ENCODE data around the gene TRMT10B. TPM values are rescaled to one million over a fixed set of nuclear protein-coding genes. Genes with fewer than 3 reads are reported as not detected.
A peak's percentile ranks its signal among the peaks of the same experiment; 100 is the strongest.
"Not testable (repeated sequence)": the region's sequence is repeated elsewhere in the genome, so short reads cannot be mapped to it uniquely, and the experiment has no call there.

TRMT10B gene
- total RNA-seq, 1 donor from 2014 or later, result 9.8 TPM

DNA sequence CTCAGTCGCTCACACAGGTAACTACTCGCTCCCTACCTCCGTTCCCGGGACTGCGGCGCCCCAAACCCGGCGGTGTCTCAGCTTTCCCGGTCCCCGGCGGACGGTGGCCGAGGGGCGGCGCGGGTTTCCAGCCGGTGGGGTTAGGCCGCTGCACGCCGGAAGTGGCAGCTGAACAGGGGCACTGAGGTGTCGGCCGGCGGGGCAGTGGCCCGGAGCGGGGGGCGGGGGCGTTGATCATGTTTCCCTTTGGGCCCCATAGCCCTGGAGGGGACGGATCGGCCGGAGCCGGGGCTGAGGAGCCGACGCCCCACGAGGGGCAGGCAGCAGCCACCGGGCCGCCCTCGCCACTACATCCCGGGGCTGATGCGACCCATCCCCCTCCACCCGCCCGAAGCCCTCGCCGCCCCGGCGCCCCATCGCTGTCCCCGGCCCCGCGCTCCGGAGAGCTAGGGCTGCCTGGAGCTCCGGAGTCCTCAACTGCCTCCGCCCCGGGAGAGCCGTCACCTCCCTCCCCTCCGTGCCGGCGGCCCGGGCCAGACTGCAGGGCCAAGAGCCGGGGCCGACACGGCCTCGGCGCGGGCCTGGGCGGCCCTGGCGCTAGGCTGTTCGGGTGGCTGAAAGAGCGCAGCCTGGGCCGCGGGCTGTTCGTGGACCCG is 47.2 kb downstream of the TRMT10B start, which contains the start of gene DCAF10:
Gene DCAF10, plus strand, starts transcription at position 167 of the 656 bp plus-strand sequence. Its CDS starts 70 bp downstream, at position 237.
- peak within 1 kb of the TSS; percentile 98 for H3K27ac Mint-ChIP-seq (ENCODE audit: unreplicated experiment)
- TF ChIP-seq, protein P1, sequence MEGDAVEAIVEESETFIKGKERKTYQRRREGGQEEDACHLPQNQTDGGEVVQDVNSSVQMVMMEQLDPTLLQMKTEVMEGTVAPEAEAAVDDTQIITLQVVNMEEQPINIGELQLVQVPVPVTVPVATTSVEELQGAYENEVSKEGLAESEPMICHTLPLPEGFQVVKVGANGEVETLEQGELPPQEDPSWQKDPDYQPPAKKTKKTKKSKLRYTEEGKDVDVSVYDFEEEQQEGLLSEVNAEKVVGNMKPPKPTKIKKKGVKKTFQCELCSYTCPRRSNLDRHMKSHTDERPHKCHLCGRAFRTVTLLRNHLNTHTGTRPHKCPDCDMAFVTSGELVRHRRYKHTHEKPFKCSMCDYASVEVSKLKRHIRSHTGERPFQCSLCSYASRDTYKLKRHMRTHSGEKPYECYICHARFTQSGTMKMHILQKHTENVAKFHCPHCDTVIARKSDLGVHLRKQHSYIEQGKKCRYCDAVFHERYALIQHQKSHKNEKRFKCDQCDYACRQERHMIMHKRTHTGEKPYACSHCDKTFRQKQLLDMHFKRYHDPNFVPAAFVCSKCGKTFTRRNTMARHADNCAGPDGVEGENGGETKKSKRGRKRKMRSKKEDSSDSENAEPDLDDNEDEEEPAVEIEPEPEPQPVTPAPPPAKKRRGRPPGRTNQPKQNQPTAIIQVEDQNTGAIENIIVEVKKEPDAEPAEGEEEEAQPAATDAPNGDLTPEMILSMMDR (conservative IDR thresholded peaks at IDR 0.05), result no peak

DNA sequence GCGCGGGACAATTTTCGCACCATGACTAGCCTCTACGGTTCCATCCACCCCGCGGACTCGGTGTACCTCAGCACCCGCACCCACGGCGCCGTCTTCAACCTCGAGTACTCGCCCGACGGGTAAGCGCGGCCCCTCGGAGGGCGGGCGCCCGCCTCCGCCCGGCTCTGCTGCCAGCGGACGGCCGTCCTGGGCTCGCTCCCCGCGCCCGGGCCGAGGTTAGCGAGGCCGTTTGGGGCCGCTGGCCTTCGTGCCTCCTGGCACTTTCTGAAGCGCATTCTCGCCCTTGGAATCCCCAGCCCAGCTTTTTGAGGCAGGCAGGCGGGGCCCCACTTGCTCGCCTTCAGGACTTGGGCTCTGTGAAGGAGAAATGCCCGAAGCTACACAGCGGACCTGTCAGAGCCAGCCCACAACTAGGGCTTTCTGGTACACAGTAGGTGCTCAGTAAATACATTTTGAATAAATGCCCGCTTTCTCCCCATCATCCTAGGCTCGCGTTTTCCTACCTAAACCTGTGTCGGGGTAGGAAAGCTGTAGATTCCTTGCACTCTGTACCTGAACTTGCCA is 47.8 kb downstream of the TRMT10B start:
- Mint-ChIP-seq H3K4me3 (peak overlapping the region; percentile 96), H3K27ac (ENCODE audit: unreplicated experiment) (peak overlapping the region; percentile 96), H3K27me3 (ENCODE audit: low read depth) (no peaks in the 10 kb centered on the region), H3K4me1 (peaks cover 34% of the 10 kb centered on the region), H3K36me3 (ENCODE audit: low read depth) (no peaks in the 10 kb centered on the region), H3K9me3 (no peaks in the 10 kb centered on the region)
- TF ChIP-seq, protein P1 (conservative IDR thresholded peaks at IDR 0.05), result no peak
- DNase-seq (ENCODE audit: low read depth, low spot score), result no peak

More for the DNA sequence above, 47.2 kb downstream of the TRMT10B start, which contains the start of gene DCAF10:
- H3K4me1 Mint-ChIP-seq, result peaks cover 30% of the 10 kb centered on the region
- H3K9me3 Mint-ChIP-seq, result no peaks in the 10 kb centered on the region
- DNase-seq (ENCODE audit: low read depth, low spot score), result peak; percentile 94
- H3K4me3 Mint-ChIP-seq, result peak within 1 kb of the TSS; percentile 98
- H3K27me3 Mint-ChIP-seq (ENCODE audit: low read depth), result no peaks in the 10 kb centered on the region
- H3K36me3 Mint-ChIP-seq (ENCODE audit: low read depth), result no peaks in the 10 kb centered on the region

DNA sequence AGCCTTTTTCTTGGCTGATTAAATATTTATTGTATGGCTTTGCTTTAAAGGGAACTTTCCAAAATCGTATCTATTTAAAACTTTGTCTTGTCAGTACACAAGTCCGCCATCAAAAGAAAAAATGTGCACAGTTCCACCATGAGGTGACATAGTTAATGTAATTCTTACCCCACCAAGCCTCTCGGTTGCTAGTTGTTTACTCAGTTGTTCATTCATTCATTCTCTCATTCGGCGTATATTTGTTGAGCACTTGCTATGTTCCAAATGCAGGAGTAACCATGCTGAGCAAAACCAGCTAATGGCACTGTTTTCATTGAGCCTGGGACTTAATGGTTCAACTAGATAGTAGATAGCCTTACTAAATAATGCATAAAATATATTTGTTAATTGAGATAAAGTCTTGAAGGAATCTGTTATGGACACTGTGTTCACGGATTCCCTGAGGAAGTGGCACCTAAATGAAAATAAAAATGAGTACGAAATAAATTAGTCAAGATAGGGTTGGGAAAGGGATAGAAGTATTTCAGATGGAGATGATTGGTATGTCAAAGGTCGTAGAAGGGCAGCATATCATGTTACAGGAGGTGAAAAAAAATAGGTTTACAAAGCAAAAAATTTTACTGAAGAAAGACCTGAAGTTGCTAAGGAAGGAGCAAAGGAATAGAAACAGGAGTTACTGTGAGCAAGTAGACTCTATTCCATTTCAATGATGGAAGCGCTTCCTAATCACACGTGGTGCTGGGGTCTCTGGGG is 48.5 kb downstream of the TRMT10B start:
- DNase-seq (ENCODE audit: low read depth, low spot score), result no peak
- Mint-ChIP-seq H3K9me3 (no peaks in the 10 kb centered on the region), H3K36me3 (ENCODE audit: low read depth) (no peaks in the 10 kb centered on the region), H3K27me3 (ENCODE audit: low read depth) (no peaks in the 10 kb centered on the region), H3K27ac (ENCODE audit: unreplicated experiment) (no peak overlapping the region), H3K4me1 (peaks cover 34% of the 10 kb centered on the region), H3K4me3 (peak overlapping the region; percentile 96)
- TF ChIP-seq, protein P1 (conservative IDR thresholded peaks at IDR 0.05), result no peak

DNA sequence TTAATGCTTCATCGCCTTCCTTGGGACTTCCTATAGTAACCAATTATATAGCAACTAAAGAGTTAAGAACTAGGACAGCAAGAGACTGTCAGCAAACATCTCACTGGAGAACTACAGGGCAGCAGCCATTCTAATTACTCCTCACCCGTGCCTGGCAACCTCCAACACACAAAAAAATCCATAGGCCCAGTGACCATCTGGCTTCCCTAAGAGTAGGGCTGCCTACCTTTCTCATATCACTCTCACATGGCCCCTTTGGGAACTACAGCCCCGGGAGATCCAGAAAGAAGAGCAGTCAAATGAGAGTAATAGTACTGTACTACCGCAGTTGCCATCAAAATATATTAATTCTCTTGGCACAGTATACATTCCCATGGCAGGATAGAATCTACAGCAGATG is 52.7 kb downstream of the TRMT10B start:
- no peak for DNase-seq (ENCODE audit: low read depth, low spot score)
- H3K27ac Mint-ChIP-seq (ENCODE audit: unreplicated experiment), result no peak overlapping the region
- H3K27me3 Mint-ChIP-seq (ENCODE audit: low read depth), result no peaks in the 10 kb centered on the region
- no peaks in the 10 kb centered on the region for H3K9me3 Mint-ChIP-seq
- TF ChIP-seq, protein P1 (conservative IDR thresholded peaks at IDR 0.05), result no peak
- H3K4me3 Mint-ChIP-seq, result peak overlapping the region; percentile 22
- no peaks in the 10 kb centered on the region for H3K36me3 Mint-ChIP-seq (ENCODE audit: low read depth)
- H3K4me1 Mint-ChIP-seq, result peaks cover 23% of the 10 kb centered on the region

GRCh38 chr9:37809676-37810075 is 56.1 kb downstream of the TRMT10B start:
- not testable (repeated sequence) for DNase-seq (ENCODE audit: low read depth, low spot score); H3K27me3 Mint-ChIP-seq (ENCODE audit: low read depth); H3K27ac Mint-ChIP-seq (ENCODE audit: unreplicated experiment); H3K4me1 Mint-ChIP-seq; H3K9me3 Mint-ChIP-seq; H3K36me3 Mint-ChIP-seq (ENCODE audit: low read depth); H3K4me3 Mint-ChIP-seq

All from neural crest cell (in vitro differentiated cells).